Activated T-helper 1 cell treated with anti-CD3 and anti-CD28 coated beads, Interleukin-12 subunit alpha, Interleukin-12 subunit beta, Interleukin-2, Interleukin-4 antibody, amounts not matched to agents 30 ng/mL and 10 ng/mL and 1 ng/mL, durations not matched to agents 14 hours and 24 hours and 36 hours (primary cell): ENCODE results near the gene EML2. TPM values are rescaled to one million over a fixed set of nuclear protein-coding genes. Genes with fewer than 3 reads are reported as not detected.

Source experiments
- DNase-seq: peaks from one replicate; pipeline ENCODE4 v3.0.0; 2021; ENCODE audit warnings: low spot score
- H3K27ac Mint-ChIP-seq: one replicate; pipeline ENCODE4 v1.8.0; 2021; ENCODE audit warnings: mild to moderate bottlenecking, mixed read lengths
- H3K27me3 Mint-ChIP-seq: one replicate; pipeline ENCODE4 v1.8.0; 2022; ENCODE audit warnings: mild to moderate bottlenecking, moderate library complexity, mixed read lengths; ENCODE audit not compliant: insufficient read depth
- H3K36me3 Mint-ChIP-seq: one replicate; pipeline ENCODE4 v1.8.0; 2021; ENCODE audit warnings: low read depth, mixed read lengths
- H3K4me1 Mint-ChIP-seq: one replicate; pipeline ENCODE4 v1.8.0; 2021; ENCODE audit warnings: low read depth, mixed read lengths
- H3K4me3 Mint-ChIP-seq: one replicate; pipeline ENCODE4 v1.8.0; 2021; ENCODE audit warnings: mild to moderate bottlenecking, moderate library complexity, mixed read lengths
- H3K9me3 Mint-ChIP-seq: one replicate; pipeline ENCODE4 v1.8.0; 2021; ENCODE audit warnings: mixed read lengths
- intact Hi-C: fragments of 100-400 bp; cut with micrococcal nuclease; formaldehyde crosslinking; loops from one replicate; pipeline ENCODE4 v1.15.1; 2024
- total RNA-seq: library from RNA; stranded (reverse); gene quantifications from 2 replicates; pipeline ENCODE4 v1.2.3, GENCODE V29; 2022

The EML2 gene
- total RNA-seq, 1 donor from 2014 or later = 148 TPM

- H3K27me3 Mint-ChIP-seq = no peaks in the 10 kb centered on the region
- peaks cover 10% of the 10 kb centered on the region for H3K4me1 Mint-ChIP-seq
- no peaks in the 10 kb centered on the region for H3K9me3 Mint-ChIP-seq
- H3K36me3 Mint-ChIP-seq = peaks cover 3% of the 10 kb centered on the region
- intact Hi-C loops = no loop called here
- no peak for DNase-seq
- peak overlapping the region; percentile 16 for H3K27ac Mint-ChIP-seq
- H3K4me3 Mint-ChIP-seq = no peak overlapping the region
These were observed 74.9 kb downstream of the EML2 start for GRCh38 chr19:45564131-45564780.

- intact Hi-C loops = no loop called here
- Mint-ChIP-seq H3K27me3 (no peaks in the 10 kb centered on the region), H3K4me1 (peaks cover 10% of the 10 kb centered on the region), H3K27ac (no peak overlapping the region), H3K36me3 (peaks cover 3% of the 10 kb centered on the region), H3K9me3 (no peaks in the 10 kb centered on the region), H3K4me3 (no peak overlapping the region)
- DNase-seq = no peak
These were observed 78.5 kb downstream of the EML2 start for GRCh38 chr19:45560686-45561085.

- DNase-seq = no peak
- Mint-ChIP-seq H3K4me1 (peaks cover 10% of the 10 kb centered on the region), H3K27ac (peak overlapping the region; percentile 63), H3K4me3 (no peak overlapping the region), H3K9me3 (no peaks in the 10 kb centered on the region), H3K27me3 (no peaks in the 10 kb centered on the region), H3K36me3 (peaks cover 3% of the 10 kb centered on the region)
- intact Hi-C loops = no loop called here
These were observed 79.2 kb downstream of the EML2 start for GRCh38 chr19:45560038-45560437.

Other genes starting within 250 kb of the EML2 start
- gene PPP1R13L, start 234.3 kb downstream of the EML2 start, total RNA-seq = 8.5 and 8.9 TPM in 2 replicates
- gene POLR1G, start 232.8 kb downstream of the EML2 start, total RNA-seq = 25.3 and 27.2 TPM in 2 replicates
- 143 and 152 TPM in 2 replicates for gene ERCC1, start 215.5 kb downstream of the EML2 start, total RNA-seq
- 16.8 and 17.2 TPM in 2 replicates for gene FOSB, start 171.4 kb downstream of the EML2 start, total RNA-seq
- gene RTN2, start 142.3 kb downstream of the EML2 start, total RNA-seq = 3.0 and 4.1 TPM in 2 replicates
- gene PPM1N, start 141.0 kb downstream of the EML2 start, total RNA-seq = 1.0 and 1.3 TPM in 2 replicates
- gene VASP, start 131.9 kb downstream of the EML2 start, total RNA-seq = 234 and 235 TPM in 2 replicates
- 12.1 and 16.2 TPM in 2 replicates for gene OPA3, start 54.6 kb downstream of the EML2 start, total RNA-seq
- not detected in 2 replicates for gene GPR4, start 37.2 kb downstream of the EML2 start, total RNA-seq
- 4.3 and 6.1 TPM in 2 replicates for gene GIPR, start 28.8 kb upstream of the EML2 start, total RNA-seq
- 757 and 760 TPM in 2 replicates for gene SNRPD2, start 52.6 kb upstream of the EML2 start, total RNA-seq
- gene QPCTL, start 53.3 kb upstream of the EML2 start, total RNA-seq = 13.7 and 18.0 TPM in 2 replicates
- gene FBXO46, start 91.5 kb upstream of the EML2 start, total RNA-seq = 35.1 and 35.4 TPM in 2 replicates
- gene MEIOSIN, start 94.0 kb upstream of the EML2 start, total RNA-seq = not detected in 2 replicates
- 3.7 and 5.6 TPM in 2 replicates for gene SIX5, start 129.9 kb upstream of the EML2 start, total RNA-seq
- gene DMPK, start 143.1 kb upstream of the EML2 start, total RNA-seq = 22.8 and 23.9 TPM in 2 replicates
- 50.0 and 55.8 TPM in 2 replicates for gene DMWD, start 153.4 kb upstream of the EML2 start, total RNA-seq
- gene RSPH6A, start 175.9 kb upstream of the EML2 start, total RNA-seq = 0.29 and 0.59 TPM in 2 replicates
- 118 and 120 TPM in 2 replicates for gene SYMPK, start 223.8 kb upstream of the EML2 start, total RNA-seq
- 0.27 and 0.34 TPM in 2 replicates for gene FOXA3, start 224.9 kb upstream of the EML2 start, total RNA-seq
- 20.9 and 21.5 TPM in 2 replicates for gene IRF2BP1, start 246.7 kb upstream of the EML2 start, total RNA-seq